ENCODE results near the gene DNAJC8. TPM values are rescaled to one million over a fixed set of nuclear protein-coding genes. Genes with fewer than 3 reads are reported as not detected.

The DNAJC8 gene
- total RNA-seq, 3 donors from 2014 or later (not counting 1 experiment from before 2014, with no cell fraction given): 85.3 to 85.9 (median 85.4) TPM

GRCh38 chr1:28180306-28181305 is 52.2 kb downstream of the DNAJC8 start:
- no peak overlapping the region for H3K27ac Mint-ChIP-seq
- DNase-seq (no peak), ATAC-seq (no peak)
- 24% methylated on average over 12 of the region's 12 CpGs for WGBS (ENCODE audit: insufficient coverage)
- Histone ChIP-seq H3K36me3 (ENCODE audit: control insufficient read depth, insufficient read depth, low read length) (no peaks in the 10 kb centered on the region), H3K4me1 (ENCODE audit: control insufficient read depth, insufficient read depth, low read length) (peaks cover 28% of the 10 kb centered on the region), H3K9me3 (ENCODE audit: control insufficient read depth, insufficient read depth, low read length) (no peaks in the 10 kb centered on the region), H3K27me3 (ENCODE audit: control insufficient read depth, insufficient read depth, low read length) (no peaks in the 10 kb centered on the region), H3K27ac (ENCODE audit: low read length) (no peak overlapping the region), H3K4me3 (ENCODE audit: low read length) (no peak overlapping the region)
- intact Hi-C loops (cut with micrococcal nuclease): no loop called here
- no peaks in the 10 kb centered on the region for H3K9me3 Mint-ChIP-seq
- H3K4me1 Mint-ChIP-seq: peaks cover 17 to 18% of the 10 kb centered on the region in 2 donors
- H3K4me3 Mint-ChIP-seq: peak overlapping the region; percentile 8
- H3K36me3 Mint-ChIP-seq: no peaks in the 10 kb centered on the region
- H3K27me3 Mint-ChIP-seq (ENCODE audit: low read depth in 2 of 2): peaks cover 0 to 15% of the 10 kb centered on the region in 2 donors
- TF ChIP-seq, protein P1, sequence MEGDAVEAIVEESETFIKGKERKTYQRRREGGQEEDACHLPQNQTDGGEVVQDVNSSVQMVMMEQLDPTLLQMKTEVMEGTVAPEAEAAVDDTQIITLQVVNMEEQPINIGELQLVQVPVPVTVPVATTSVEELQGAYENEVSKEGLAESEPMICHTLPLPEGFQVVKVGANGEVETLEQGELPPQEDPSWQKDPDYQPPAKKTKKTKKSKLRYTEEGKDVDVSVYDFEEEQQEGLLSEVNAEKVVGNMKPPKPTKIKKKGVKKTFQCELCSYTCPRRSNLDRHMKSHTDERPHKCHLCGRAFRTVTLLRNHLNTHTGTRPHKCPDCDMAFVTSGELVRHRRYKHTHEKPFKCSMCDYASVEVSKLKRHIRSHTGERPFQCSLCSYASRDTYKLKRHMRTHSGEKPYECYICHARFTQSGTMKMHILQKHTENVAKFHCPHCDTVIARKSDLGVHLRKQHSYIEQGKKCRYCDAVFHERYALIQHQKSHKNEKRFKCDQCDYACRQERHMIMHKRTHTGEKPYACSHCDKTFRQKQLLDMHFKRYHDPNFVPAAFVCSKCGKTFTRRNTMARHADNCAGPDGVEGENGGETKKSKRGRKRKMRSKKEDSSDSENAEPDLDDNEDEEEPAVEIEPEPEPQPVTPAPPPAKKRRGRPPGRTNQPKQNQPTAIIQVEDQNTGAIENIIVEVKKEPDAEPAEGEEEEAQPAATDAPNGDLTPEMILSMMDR (IDR thresholded peaks at IDR 0.05): no peak

- Mint-ChIP-seq H3K9me3 (no peaks in the 10 kb centered on the region), H3K27me3 (ENCODE audit: low read depth in 2 of 2) (peaks cover 0 to 15% of the 10 kb centered on the region in 2 donors), H3K4me3 (no peak overlapping the region), H3K36me3 (no peaks in the 10 kb centered on the region), H3K4me1 (peaks cover 25 to 31% of the 10 kb centered on the region in 2 donors), H3K27ac (no peak overlapping the region)
- Histone ChIP-seq H3K9me3 (ENCODE audit: control insufficient read depth, insufficient read depth, low read length) (no peaks in the 10 kb centered on the region), H3K4me3 (ENCODE audit: low read length) (no peak overlapping the region), H3K36me3 (ENCODE audit: control insufficient read depth, insufficient read depth, low read length) (no peaks in the 10 kb centered on the region), H3K27me3 (ENCODE audit: control insufficient read depth, insufficient read depth, low read length) (no peaks in the 10 kb centered on the region), H3K27ac (ENCODE audit: low read length) (no peak overlapping the region), H3K4me1 (ENCODE audit: control insufficient read depth, insufficient read depth, low read length) (peaks cover 35% of the 10 kb centered on the region)
- 88% methylated on average over 12 of the region's 15 CpGs for WGBS (ENCODE audit: insufficient coverage)
- intact Hi-C loops (cut with micrococcal nuclease): no loop called here
- TF ChIP-seq, protein P1 (IDR thresholded peaks at IDR 0.05): no peak
- ATAC-seq (no peak), DNase-seq (no peak)
These were observed 53.9 kb downstream of the DNAJC8 start for GRCh38 chr1:28178690-28179485.

DNA sequence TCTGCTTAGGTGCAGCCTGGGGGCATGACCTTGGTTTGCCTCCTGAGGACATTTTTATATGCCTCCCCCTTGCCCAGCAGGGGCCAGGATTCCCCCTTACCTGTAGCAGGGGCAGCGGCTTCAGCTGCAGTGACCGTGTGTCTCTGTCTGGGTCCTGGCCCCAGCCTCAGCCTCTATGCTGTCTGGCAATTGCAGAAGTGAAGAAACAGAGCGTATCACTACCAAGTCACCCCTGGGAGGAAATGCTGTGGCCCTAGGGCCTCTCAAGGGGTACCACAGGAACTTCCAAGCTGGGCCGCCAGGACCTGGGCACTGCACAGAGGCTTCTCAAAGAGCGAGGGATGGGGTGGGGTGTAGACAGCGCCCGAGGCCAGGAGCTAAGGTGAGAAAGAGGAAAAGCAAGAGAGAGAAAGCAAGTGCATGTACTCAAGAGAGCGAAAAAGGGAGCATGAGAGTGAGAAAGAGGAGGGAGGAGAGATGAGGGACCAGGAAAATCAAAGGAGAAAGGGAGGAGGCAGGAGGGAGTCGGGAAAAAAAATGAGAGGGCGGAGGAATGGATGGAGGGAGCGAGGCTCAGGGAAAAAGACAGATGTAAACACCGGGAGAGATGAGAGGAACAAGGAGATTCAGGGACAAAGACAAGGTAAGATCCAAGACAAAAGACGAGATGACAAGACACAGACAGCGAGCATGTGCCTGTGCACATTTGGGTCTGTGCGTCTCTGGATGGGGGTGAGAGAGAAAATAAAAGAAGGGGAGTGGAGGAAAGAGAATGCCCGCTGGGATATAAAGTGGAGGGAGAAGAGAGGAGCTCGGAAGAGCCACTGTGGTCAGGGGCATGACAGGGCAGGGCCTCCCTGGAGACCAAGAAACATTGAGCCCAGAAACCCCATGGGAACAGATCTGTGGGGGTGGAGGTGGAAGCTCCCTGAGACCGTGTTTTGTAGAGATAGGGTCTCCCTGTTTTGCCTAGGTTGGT is 56.0 kb downstream of the DNAJC8 start, which contains the start of gene PTAFR:
PTAFR (minus strand) TSS at position 199 of the 979 bp plus-strand sequence. CDS start 25,669 bp downstream, outside the sequence.
- peaks cover 0 to 15% of the 10 kb centered on the region in 2 donors for H3K27me3 Mint-ChIP-seq (ENCODE audit: low read depth in 2 of 2)
- H3K4me1 Mint-ChIP-seq: peaks cover 43 to 47% of the 10 kb centered on the region in 2 donors
- no peaks in the 10 kb centered on the region for H3K9me3 Mint-ChIP-seq
- intact Hi-C loops (cut with micrococcal nuclease): no loop called here
- Histone ChIP-seq H3K27me3 (ENCODE audit: control insufficient read depth, insufficient read depth, low read length) (no peaks in the 10 kb centered on the region), H3K9me3 (ENCODE audit: control insufficient read depth, insufficient read depth, low read length) (no peaks in the 10 kb centered on the region), H3K27ac (ENCODE audit: low read length) (no peak within 1 kb of the TSS), H3K4me3 (ENCODE audit: low read length) (no peak within 1 kb of the TSS), H3K4me1 (ENCODE audit: control insufficient read depth, insufficient read depth, low read length) (peaks cover 56% of the 10 kb centered on the region), H3K36me3 (ENCODE audit: control insufficient read depth, insufficient read depth, low read length) (no peaks in the 10 kb centered on the region)
- H3K36me3 Mint-ChIP-seq: no peaks in the 10 kb centered on the region
- no peak within 1 kb of the TSS for H3K4me3 Mint-ChIP-seq
- WGBS (ENCODE audit: insufficient coverage): 55% methylated on average over 18 of the region's 18 CpGs
- ATAC-seq (peak in 1 of 3 donors; percentile 77), DNase-seq (no peak)
- H3K27ac Mint-ChIP-seq: peak within 1 kb of the TSS in 1 of 2 donors; percentile 58
- TF ChIP-seq, protein P1 (IDR thresholded peaks at IDR 0.05): no peak

Measured in natural killer cell (primary cell).